H4 (cell line): ENCODE data around the gene BTBD3. TPM values are rescaled to one million over a fixed set of nuclear protein-coding genes. Genes with fewer than 3 reads are reported as not detected.

Source experiments
- DNase-seq: peaks from one replicate; pipeline ENCODE4 v3.0.0-alpha.2; 2015; ENCODE audit warnings: low spot score
- total RNA-seq: library from RNA; depleted of rRNA; stranded (reverse); fragments of >200 nt; shearing (Covaris generic); gene quantifications from 2 replicates; pipeline ENCODE4 v1.2.3, GENCODE V29; 2014

Gene BTBD3
- total RNA-seq, 1 experiment from 2014 or later: 19.7 TPM

DNA sequence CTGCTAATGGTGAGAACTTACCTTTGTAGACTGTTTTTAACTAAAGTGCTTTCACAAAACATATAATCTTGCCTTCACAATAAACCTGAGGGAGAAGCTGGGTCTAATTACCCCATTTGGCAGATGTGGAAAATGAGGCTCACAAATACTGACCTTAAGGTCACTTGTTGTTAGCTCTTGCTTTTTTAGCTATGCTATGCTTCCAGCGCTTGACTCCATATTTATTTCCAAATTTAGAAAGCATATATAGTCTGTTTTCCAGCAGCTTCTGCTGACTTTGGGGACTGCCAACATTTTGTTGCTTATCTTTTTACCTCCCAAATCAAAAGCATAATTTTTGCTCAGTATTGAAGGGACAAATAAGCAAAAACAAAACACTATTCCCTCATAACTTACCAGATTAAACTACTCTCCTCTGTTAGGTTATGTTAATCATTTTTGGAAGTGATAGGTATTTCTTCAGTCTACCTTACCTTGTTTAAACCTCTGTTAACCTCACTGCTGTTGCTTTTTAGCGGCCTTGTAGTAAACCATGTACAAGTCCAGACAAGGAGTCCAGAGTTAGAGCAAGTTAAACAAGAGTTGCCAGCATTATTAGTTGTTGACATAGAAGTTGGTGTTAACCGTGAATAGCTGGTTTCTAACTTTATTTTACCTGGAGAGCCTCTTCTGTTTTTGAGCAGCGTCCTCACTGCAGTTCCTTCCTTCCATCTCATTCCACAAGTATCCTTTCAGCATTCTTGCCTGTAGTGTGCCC lies 4.9 kb upstream of the BTBD3 start:
- no peak for DNase-seq

DNA sequence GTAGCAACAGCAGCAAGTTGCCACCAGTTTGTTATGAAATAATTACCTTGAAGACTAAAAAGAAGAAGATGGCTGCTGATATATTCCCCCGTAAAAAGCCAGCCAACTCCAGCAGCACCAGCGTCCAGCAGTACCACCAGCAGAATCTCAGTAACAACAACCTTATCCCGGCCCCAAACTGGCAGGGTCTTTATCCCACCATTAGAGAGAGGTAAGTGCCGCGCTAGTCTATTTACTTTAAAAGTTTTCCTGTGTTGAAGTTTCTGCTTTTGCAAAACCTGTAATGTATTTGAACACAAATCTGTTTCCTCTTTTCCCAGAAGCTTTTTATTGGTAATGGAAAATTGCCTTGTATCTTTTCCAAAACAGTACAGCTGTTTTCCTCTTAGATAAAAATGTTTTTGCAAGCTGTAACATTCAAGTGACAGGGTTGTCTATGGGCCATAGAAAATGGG lies 725 bp downstream of the BTBD3 start:
- no peak for DNase-seq

- no peak for DNase-seq
Observed at GRCh38 chr20:11918981-11919380, 1.3 kb downstream of the BTBD3 start.

DNA sequence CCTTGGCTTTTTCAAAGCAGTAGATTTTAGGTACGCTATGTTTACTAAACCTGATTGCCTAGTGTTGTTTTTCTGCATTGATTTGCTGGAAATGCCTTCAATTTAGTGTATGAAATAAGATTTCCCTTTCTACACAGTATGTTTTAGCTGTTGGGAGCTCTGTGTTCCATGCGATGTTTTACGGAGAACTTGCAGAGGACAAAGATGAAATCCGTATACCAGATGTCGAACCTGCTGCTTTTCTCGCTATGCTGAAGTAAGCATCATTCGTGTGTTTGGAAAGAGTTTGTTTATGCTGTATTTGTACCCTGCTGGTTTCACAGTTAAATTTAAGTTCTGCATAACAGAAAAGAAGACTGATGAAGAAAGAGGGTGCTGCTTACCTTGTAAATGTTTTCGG lies 1.9 kb downstream of the BTBD3 start:
- no peak for DNase-seq

DNA sequence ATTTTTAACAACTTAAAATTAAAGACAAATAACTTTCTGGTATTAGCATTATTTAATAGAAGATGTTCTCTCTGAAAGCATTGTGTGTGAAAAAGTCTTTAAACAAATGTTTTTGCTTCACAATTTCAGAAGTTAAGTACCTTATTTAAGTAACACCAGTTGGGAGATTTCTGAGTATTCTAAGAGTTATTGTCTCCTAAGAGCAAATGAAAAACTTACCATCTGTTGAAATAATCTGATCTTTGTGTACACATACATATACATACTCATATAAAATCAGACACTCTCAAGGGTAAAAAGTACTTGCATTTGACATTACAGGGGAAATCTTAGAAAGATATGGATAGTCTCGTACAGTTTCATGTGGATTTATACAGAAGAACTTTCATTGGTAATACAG lies 2.4 kb downstream of the BTBD3 start:
- no peak for DNase-seq

GRCh38 chr20:11921321-11921720 lies 3.6 kb downstream of the BTBD3 start:
- no peak for DNase-seq

- DNase-seq: no peak
Observed at GRCh38 chr20:11922561-11922960, 4.9 kb downstream of the BTBD3 start.

DNA sequence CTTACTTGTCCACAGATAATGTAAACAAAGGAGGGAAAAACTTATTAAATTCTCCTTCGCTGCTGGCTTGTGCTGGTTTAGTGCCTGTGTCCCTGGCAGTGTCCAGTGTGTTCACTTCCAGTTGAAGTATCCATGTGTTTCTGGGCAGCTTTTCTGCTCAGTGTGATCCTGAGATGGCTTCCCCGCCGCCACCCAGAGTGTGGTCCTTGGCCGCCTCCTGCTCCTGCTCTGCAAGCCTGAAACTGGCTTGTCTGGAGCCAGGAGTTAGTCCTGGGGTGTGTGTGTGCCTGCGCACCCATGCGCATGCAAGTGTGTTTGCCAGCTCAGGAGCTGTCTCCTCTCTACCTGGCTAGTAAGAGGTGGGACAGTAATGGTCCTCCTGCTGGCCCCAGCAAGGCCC lies 7.2 kb downstream of the BTBD3 start:
- no peak for DNase-seq

- DNase-seq: no peak
Observed at GRCh38 chr20:11926292-11926998, 8.8 kb downstream of the BTBD3 start.

DNA sequence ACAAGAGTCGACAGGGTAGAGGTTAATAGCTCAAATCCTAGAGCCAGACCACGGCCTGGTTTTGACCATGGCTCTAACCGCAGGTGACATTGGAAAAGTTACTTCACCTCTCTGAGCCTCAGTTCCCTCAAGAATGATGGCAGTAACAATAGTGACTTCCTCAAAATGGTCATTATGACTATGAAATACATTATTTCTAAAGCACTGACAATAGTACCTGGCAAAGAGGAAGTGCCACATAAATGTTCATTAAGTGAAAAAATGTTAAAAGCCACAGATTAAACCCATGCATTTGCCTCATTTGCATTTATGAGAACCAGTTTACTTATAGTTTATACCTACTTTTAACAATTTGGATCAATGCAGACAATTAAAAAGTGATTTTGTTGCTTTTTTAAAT lies 12.3 kb downstream of the BTBD3 start:
- DNase-seq: no peak

DNA sequence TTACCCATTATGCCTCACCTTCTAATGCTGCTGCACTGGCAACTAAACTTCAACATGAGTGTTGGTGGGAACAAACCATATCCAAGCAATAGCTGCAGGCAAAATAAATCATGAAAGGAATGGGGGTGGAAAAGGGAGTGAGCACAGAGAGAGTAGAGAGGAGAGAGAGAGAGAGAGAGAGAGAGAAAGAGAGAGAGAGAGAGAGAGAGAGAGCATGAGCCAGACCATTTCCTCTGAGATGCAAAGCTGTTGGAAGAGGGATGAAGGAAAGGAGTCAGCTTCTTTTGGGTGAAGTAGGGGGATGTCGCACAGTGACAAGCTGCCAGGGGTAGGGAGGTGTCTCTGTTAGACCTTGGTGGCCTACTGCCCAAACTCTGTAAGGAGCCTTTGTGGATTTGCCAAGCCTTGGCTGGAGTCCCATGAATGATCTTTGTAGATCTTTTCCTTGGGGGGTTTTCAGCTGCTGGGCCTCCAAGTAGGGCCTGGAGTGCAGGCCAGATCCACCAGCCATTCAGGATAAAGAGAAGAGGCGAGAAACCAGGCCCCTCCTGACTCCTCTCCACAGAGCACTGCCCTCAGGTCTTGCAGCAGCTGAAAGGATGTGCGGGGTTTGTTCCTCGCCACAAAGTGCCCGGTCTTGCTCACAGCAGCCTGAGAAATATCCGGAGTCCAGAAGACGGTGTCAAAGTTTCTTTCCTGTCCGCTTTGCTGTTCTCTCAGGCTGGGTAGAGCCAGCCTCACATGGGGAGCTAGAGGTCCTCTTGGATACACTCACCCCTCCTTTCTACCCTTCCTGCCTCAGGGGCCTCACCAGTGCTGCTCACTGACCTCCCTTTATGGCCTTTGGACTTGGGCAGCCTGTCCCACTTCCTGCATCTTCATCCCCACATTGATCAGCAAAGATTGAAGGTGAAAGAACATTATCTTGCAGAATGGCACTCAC lies 17.8 kb downstream of the BTBD3 start:
- DNase-seq: no peak

GRCh38 chr20:11936157-11936556 lies 18.5 kb downstream of the BTBD3 start:
- DNase-seq: no peak

DNA sequence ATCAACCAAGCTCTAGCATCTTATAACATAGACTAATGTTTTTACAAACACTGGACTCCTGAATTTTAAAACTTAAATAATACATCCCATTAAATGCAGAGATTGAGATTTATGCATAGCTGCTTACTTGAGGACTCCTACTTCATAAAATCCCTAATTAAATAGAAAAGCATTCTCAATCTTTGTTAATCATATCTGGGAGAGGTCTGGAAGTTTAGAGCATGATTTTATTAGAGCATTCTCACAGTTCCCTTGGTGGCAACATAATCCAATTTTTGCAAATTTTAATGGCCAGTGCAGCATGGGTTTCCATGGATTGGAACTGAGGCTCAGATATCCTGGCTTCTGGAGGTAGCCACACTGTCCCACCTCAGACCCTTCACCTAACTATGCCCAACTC lies 19.5 kb downstream of the BTBD3 start:
- DNase-seq: no peak

- DNase-seq: no peak
Observed at GRCh38 chr20:11941593-11942246, 24.0 kb downstream of the BTBD3 start.

- no peak for DNase-seq
Observed at GRCh38 chr20:11943778-11944177, 26.1 kb downstream of the BTBD3 start.

DNA sequence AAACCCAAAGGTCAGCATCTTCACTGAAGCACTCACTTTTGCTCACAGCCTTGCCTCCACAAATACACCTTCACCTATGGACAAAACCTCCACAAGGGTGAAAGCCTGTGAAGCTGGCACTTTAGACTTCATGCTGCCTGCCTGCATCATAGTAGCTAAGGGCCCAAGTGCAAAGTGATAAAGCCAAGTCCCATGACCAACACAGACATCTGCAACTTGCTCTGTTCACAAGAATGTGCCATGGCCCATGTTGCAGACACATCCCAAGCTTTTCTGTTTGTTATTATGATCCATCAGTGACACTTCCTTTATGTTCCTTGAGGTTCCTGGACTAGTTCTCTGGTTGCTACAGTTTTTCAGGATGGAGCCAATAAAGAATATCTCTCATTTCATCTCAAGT lies 31.1 kb downstream of the BTBD3 start:
- DNase-seq: no peak

DNA sequence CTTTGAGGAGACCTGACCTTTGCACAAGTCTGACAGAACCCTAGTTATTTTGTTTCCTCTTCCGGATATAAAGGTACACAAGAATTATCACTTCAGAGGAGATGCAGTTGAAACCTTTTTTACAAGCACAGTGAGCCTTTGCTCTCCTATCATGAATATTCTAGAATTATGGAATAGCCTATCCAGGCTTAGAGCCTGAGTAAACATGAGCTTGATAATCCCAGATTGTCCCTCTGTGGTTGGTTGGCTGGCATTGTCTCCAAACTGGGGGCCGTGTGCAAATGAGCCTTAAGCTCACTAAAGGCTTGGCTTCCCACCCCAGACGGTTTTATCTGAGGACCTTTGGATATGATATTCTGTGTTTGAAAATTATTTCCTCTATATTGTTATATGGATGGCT lies 32.0 kb downstream of the BTBD3 start:
- no peak for DNase-seq

DNA sequence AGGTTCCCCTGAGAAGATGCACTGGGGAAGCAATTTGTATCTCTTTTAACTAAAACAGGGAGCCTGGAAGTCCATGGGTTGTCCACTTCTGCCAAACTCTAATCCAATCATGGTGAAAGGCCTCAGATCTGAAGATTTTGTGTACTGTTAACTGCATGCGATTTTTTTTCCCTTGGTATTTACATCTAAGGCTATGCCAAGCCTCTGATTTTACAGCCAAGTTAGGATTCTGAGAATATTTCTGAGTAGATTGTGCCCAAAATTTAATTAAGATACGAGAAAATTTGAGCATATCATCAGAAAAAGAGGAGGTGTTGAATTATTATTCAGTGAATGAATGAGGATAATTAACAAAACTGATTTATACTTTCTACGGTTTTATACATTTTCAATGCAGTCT lies 34.0 kb downstream of the BTBD3 start:
- no peak for DNase-seq

DNA sequence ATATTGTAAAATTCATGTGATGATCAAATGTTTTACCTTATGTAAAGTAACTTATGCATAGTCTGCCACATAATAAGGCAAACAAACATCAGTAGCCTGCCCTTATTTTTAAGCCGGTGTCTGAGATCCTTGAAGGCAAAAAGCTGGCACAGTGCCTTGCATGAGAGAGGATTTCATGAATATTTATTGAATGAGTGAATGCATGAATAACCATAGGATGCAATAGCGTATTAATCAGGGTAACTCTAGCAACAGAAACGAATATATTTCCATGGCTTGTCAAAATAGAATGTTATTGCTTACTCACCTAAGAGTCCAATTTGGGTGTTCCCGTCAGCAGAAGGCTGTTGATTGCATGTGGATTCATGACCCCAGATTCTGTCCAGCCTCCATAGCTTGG lies 34.9 kb downstream of the BTBD3 start:
- no peak for DNase-seq

- no peak for DNase-seq
Observed at GRCh38 chr20:11957911-11958310, 40.2 kb downstream of the BTBD3 start.

GRCh38 chr20:11958855-11959254 lies 41.2 kb downstream of the BTBD3 start:
- DNase-seq: no peak

- DNase-seq: no peak
Observed at GRCh38 chr20:11965602-11966001, 47.9 kb downstream of the BTBD3 start.
